Umbilical cord (tissue), 2 donors: ENCODE data around the gene DBNDD2. TPM values are rescaled to one million over a fixed set of nuclear protein-coding genes. Genes with fewer than 3 reads are reported as not detected.

ENCODE experiments used
- DNase-seq: peaks from one replicate; pipeline ENCODE4 v3.0.0-alpha.2; 2015; ENCODE audit warnings: low spot score
- total RNA-seq: library from RNA; depleted of rRNA; stranded (reverse); fragments of >200 nt; gene quantifications from one replicate; pipeline ENCODE4 v1.2.3, GENCODE V29; 2014; ENCODE audit warnings: low replicate concordance; ENCODE audit not compliant: insufficient read depth

DBNDD2 gene
- total RNA-seq, 1 donor from 2014 or later = 11.8 TPM

GRCh38 chr20:45415822-45416637, 7.9 kb downstream of the DBNDD2 start, which contains the start of gene PIGT:
Gene PIGT (plus strand): TSS chr20:45416141. CDS start chr20:45416157, 16 bp downstream.
- DNase-seq = peak; percentile 92

GRCh38 chr20:45416917-45417316, 8.8 kb downstream of the DBNDD2 start:
- no peak for DNase-seq

DNA sequence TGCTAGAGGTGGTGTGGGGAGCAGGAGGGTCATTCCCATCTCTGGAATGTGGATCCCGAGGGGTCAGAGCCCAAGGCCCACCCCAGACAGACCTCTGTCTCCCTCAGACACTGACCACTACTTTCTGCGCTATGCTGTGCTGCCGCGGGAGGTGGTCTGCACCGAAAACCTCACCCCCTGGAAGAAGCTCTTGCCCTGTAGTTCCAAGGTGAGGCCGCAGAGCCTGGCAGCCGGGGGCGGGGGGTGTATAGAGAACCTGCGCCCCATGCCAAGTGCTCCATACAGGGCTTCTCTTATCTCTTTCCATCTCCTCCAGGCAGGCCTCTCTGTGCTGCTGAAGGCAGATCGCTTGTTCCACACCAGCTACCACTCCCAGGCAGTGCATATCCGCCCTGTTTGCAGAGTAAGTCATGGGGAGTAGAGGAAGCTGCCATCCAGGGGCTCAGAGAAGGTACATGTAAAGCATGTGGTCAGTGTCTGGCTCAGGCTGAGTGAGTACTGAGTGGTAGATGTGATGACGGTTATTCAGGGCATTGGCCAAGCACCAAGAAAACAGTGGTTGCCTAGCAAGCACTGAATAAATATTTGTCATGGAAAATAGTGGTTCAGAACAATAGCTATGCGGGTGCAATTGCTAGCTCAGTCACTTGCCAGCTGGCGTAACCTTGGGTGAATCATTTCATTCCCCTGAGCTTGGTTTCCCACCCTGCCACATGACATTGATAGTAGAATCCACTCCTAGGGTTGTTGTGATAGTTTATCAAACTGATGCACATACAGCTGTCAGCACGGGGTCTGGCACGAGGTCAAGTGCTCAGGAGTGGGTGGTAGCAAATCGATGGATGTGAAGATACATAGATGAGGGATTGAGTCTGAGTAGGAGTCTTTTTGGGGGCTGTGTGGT, 11.4 kb downstream of the DBNDD2 start:
- DNase-seq = no peak

DNA sequence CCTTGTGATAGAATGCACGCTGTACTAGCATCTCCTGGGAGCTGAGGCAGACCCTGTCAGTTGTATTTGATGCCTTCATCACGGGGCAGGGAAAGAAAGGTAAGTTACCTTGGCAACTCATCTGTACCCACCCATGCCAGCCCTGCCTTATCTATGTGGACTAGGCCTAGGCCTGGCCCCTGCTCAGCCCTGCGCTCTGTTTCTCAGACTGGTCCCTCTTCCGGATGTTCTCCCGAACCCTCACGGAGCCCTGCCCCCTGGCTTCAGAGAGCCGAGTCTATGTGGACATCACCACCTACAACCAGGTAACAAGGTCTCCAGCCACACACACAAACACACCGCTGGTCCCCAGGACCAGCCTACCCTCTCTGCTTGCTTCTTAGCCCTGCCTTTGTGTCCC, 12.0 kb downstream of the DBNDD2 start:
- DNase-seq = no peak

DNA sequence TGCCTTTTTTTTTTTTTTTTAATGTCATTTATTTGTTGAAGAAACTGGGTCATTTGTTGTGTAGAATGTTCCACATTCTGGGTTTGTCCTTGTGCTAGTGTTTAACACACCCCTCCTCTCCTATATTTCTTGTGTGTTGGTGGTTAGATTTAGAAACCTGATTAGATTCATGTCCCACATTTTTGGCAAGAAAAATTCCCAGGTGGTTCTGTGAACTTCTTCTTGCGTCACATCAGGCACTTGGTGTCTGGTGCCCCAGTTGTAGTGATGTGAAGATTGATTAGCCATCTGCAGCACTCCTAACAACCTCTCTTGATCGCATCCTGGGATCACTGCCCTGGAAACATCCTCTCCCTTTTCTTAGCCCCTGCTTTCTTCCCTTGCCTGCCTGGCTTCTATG, 15.6 kb downstream of the DBNDD2 start:
- no peak for DNase-seq

GRCh38 chr20:45425561-45425960, 17.5 kb downstream of the DBNDD2 start:
- DNase-seq = no peak

DNA sequence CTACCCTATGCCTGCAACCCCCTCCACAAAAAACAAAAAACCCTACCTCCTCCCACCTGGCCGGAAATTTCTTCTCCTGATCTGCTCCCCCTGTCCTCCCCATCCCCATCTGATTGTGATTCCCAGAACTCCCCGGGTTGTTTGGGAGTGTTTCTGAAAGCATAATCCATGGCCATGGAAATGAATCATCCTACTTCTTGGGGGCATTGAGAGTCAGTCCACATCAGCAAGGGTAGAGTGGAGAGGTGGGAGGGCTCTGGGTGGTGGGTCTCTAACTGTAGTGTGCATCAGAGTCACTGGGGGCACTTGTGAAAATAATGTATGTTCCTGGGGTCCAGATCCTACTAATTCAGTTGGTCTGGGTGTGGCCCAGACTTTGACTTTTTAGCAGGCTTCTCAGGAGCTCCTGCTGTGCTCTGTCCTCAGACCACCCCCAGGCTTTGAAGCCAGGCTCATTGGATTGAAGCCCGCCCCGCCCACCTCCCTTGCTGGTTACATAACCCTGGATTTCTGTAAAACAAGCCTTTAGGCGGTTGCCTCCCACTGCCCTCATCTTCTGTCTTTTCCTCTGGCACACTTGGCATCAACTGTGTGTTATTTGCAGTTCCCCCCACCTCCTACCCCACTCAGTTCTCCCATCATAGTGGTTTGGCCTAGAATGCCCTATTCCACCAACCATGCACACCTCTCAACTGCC, 18.4 kb downstream of the DBNDD2 start:
- no peak for DNase-seq

GRCh38 chr20:45427236-45428149, 19.4 kb downstream of the DBNDD2 start:
- no peak for DNase-seq

GRCh38 chr20:45429618-45430017, 21.5 kb downstream of the DBNDD2 start:
- no peak for DNase-seq

- no peak for DNase-seq
These were observed 24.2 kb downstream of the DBNDD2 start for GRCh38 chr20:45432294-45432693.

DNA sequence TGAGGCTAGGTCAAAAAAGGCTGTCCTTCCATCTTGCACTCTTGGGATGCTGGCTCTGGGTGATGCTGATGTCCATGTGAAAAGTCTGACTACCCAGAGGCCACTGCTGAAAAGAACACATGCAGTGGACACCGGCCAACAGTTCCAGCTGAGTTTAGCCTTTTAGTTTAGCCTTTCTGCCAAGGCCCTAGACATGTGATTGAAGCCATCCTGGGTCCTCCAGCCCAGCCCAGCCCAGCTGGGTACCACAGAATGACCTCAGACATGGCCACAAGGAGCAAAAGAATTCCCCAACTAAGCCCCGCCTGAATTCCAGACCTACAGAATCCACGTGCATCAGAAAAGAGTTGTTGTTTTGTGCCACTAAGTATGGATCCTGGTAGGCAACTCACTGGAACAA, 25.2 kb downstream of the DBNDD2 start:
- DNase-seq = no peak

DNA sequence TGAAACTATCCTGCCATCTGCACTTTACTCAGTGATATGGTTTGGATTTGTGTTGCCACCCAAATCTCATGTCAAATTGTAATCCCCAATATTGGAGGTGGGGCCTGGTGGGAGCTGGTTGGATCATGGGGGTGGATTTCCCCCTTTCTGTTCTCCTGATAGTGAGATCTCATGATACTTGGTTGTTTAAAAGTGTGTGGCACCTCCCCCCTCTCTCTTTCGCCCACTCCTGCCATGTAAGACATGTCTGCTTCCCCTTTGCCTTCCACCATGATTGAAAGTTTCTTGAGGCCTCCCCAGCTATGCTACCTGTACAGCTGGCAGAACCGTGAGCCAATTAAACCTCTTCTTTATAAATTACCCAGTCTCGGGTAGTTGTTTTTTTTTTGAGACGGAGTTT, 25.9 kb downstream of the DBNDD2 start:
- no peak for DNase-seq

- peak; percentile 85 for DNase-seq
These were observed 28.8 kb downstream of the DBNDD2 start for GRCh38 chr20:45436732-45437485.

DNA sequence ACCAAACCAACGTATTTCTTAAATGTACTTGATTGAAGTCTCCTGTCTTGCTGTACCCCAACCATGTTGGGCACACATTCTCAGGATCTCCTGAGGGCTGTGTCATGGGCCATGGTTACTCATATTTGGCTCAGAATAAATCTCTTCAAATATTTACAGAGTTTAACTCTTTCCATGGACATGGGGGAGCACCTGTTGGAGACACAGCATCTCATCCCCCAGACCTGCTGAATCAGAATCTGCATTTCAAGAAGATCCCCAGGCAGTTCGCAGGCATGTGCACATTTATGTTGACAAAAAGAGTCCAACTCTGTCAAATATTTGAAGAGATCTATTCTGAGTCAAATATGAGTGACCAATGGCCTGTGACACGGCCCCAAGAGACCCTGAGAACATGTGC, 32.3 kb downstream of the DBNDD2 start:
- DNase-seq = no peak

GRCh38 chr20:45440891-45441685, 33.0 kb downstream of the DBNDD2 start:
- DNase-seq = no peak

DNA sequence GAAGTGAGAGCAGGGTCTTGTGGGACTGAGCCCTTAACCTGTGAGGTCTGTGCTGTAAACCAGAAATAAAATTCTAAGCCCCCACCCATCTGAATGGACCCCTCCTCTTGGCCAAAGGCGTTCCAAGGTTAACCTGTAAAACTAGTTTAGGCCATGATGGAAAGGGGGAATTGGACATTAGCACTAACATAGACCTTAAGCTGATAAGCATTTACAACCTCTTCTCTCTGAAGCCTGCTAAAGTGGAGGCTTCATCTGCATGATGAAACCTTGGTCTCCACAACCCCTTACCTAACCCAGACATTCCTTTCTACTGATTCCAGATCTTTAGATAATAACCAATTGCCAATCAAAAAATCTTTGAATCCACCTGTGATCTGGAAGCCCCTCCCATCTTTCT, 33.7 kb downstream of the DBNDD2 start:
- DNase-seq = no peak

- no peak for DNase-seq
These were observed 36.0 kb downstream of the DBNDD2 start for GRCh38 chr20:45444050-45444449.

- DNase-seq = no peak
These were observed 37.9 kb downstream of the DBNDD2 start for GRCh38 chr20:45445805-45446562.

- peak; percentile 23 for DNase-seq
These were observed 40.2 kb downstream of the DBNDD2 start for GRCh38 chr20:45448270-45448669.
